Measurements from ENCODE around the gene C14orf180.

The C14orf180 gene

GRCh38 chr14:104592292-104592672 is 12.7 kb downstream of the C14orf180 start:
- DNase-seq, result no peak

- DNase-seq, result no peak
Observed at GRCh38 chr14:104592785-104593184, 13.2 kb downstream of the C14orf180 start.

GRCh38 chr14:104593241-104593701 is 13.7 kb downstream of the C14orf180 start:
- no peak for DNase-seq

- no peak for DNase-seq
Observed at GRCh38 chr14:104593710-104594136, 14.2 kb downstream of the C14orf180 start.

- no peak for DNase-seq
Observed at GRCh38 chr14:104594310-104595046, 14.9 kb downstream of the C14orf180 start.

- DNase-seq, result no peak
Observed at GRCh38 chr14:104595116-104595675, 15.6 kb downstream of the C14orf180 start.

- DNase-seq, result no peak
Observed at GRCh38 chr14:104595911-104596450, 16.4 kb downstream of the C14orf180 start.

GRCh38 chr14:104596451-104596918 is 16.9 kb downstream of the C14orf180 start:
- no peak for DNase-seq

GRCh38 chr14:104596927-104597351 is 17.4 kb downstream of the C14orf180 start:
- DNase-seq, result no peak

- DNase-seq, result no peak
Observed at GRCh38 chr14:104597576-104597975, 18.0 kb downstream of the C14orf180 start.

- DNase-seq, result peak in 7 of 58 donors; percentile 11 to 35 (median 25)
Observed at GRCh38 chr14:104598039-104598909, 18.7 kb downstream of the C14orf180 start.

- DNase-seq, result no peak
Observed at GRCh38 chr14:104598910-104599273, 19.3 kb downstream of the C14orf180 start.

GRCh38 chr14:104599446-104599845 is 19.9 kb downstream of the C14orf180 start:
- DNase-seq, result no peak

GRCh38 chr14:104600141-104600643 is 20.6 kb downstream of the C14orf180 start:
- peak in 48 of 58 donors; percentile 18 to 85 (median 60) for DNase-seq

GRCh38 chr14:104600805-104601204 is 21.2 kb downstream of the C14orf180 start:
- no peak for DNase-seq

- peak in 4 of 58 donors; percentile 27 to 54 (median 40) for DNase-seq
Observed at GRCh38 chr14:104601786-104602185, 22.2 kb downstream of the C14orf180 start.

GRCh38 chr14:104602315-104602932 is 22.9 kb downstream of the C14orf180 start:
- no peak for DNase-seq

- no peak for DNase-seq
Observed at GRCh38 chr14:104602933-104603325, 23.4 kb downstream of the C14orf180 start.

- DNase-seq, result peak in 1 of 58 donors; percentile 54
Observed at GRCh38 chr14:104603711-104604401, 24.3 kb downstream of the C14orf180 start.

All from anterior cingulate cortex (tissue), 58 donors.